ENCODE measurements around the gene ZNF296.
"Not testable (repeated sequence)": the region's sequence is repeated elsewhere in the genome, so short reads cannot be mapped to it uniquely, and the experiment has no call there.

Gene ZNF296

GRCh38 chr19:45076029-45076850, at the start of gene ZNF296:
ZNF296 (minus strand) TSS chr19:45076478; CDS start chr19:45076373, 105 bp downstream.
- peak within 1 kb of the TSS; percentile 72 for H3K4me3 ChIP-seq (ENCODE audit: low read length)
- H3K9ac ChIP-seq (ENCODE audit: low read length) = no peak within 1 kb of the TSS
- H3K27ac ChIP-seq (ENCODE audit: low read depth, low read length) = no peak within 1 kb of the TSS
- H3K36me3 ChIP-seq (ENCODE audit: control insufficient read depth, insufficient read depth, low read length) = peaks cover 4% of the 10 kb centered on the region
- no peaks in the 10 kb centered on the region for H3K27me3 ChIP-seq (ENCODE audit: control insufficient read depth, insufficient read depth, low read length)
- peaks cover 11% of the 10 kb centered on the region for H3K4me1 ChIP-seq (ENCODE audit: control insufficient read depth, insufficient read depth, low read length)

GRCh38 chr19:45125360-45125759, 49.1 kb upstream of the ZNF296 start:
- H3K4me3 ChIP-seq (ENCODE audit: low read length) = no peak overlapping the region
- H3K36me3 ChIP-seq (ENCODE audit: control insufficient read depth, insufficient read depth, low read length) = peaks cover 3% of the 10 kb centered on the region
- H3K4me1 ChIP-seq (ENCODE audit: control insufficient read depth, insufficient read depth, low read length) = no peaks in the 10 kb centered on the region
- no peaks in the 10 kb centered on the region for H3K27me3 ChIP-seq (ENCODE audit: control insufficient read depth, insufficient read depth, low read length)
- H3K27ac ChIP-seq (ENCODE audit: low read depth, low read length) = no peak overlapping the region
- no peak overlapping the region for H3K9ac ChIP-seq (ENCODE audit: low read length)

GRCh38 chr19:45124021-45124420, 47.7 kb upstream of the ZNF296 start:
- H3K36me3 ChIP-seq (ENCODE audit: control insufficient read depth, insufficient read depth, low read length) = peaks cover 3% of the 10 kb centered on the region
- no peak overlapping the region for H3K27ac ChIP-seq (ENCODE audit: low read depth, low read length)
- no peaks in the 10 kb centered on the region for H3K27me3 ChIP-seq (ENCODE audit: control insufficient read depth, insufficient read depth, low read length)
- H3K4me1 ChIP-seq (ENCODE audit: control insufficient read depth, insufficient read depth, low read length) = no peaks in the 10 kb centered on the region
- H3K4me3 ChIP-seq (ENCODE audit: low read length) = no peak overlapping the region
- no peak overlapping the region for H3K9ac ChIP-seq (ENCODE audit: low read length)

GRCh38 chr19:45123440-45123850, 47.2 kb upstream of the ZNF296 start:
- no peak overlapping the region for H3K27ac ChIP-seq (ENCODE audit: low read depth, low read length)
- H3K27me3 ChIP-seq (ENCODE audit: control insufficient read depth, insufficient read depth, low read length) = no peaks in the 10 kb centered on the region
- H3K4me3 ChIP-seq (ENCODE audit: low read length) = no peak overlapping the region
- no peaks in the 10 kb centered on the region for H3K4me1 ChIP-seq (ENCODE audit: control insufficient read depth, insufficient read depth, low read length)
- H3K36me3 ChIP-seq (ENCODE audit: control insufficient read depth, insufficient read depth, low read length) = no peaks in the 10 kb centered on the region
- H3K9ac ChIP-seq (ENCODE audit: low read length) = no peak overlapping the region

- no peaks in the 10 kb centered on the region for H3K4me1 ChIP-seq (ENCODE audit: control insufficient read depth, insufficient read depth, low read length)
- H3K27ac ChIP-seq (ENCODE audit: low read depth, low read length) = no peak overlapping the region
Measured at GRCh38 chr19:45122832-45123231, 46.6 kb upstream of the ZNF296 start.

GRCh38 chr19:45121827-45122345, 45.6 kb upstream of the ZNF296 start:
- peaks cover 3% of the 10 kb centered on the region for H3K4me1 ChIP-seq (ENCODE audit: control insufficient read depth, insufficient read depth, low read length)

More at GRCh38 chr19:45122832-45123231, 46.6 kb upstream of the ZNF296 start:
- no peak overlapping the region for H3K4me3 ChIP-seq (ENCODE audit: low read length)
- H3K36me3 ChIP-seq (ENCODE audit: control insufficient read depth, insufficient read depth, low read length) = no peaks in the 10 kb centered on the region
- H3K27me3 ChIP-seq (ENCODE audit: control insufficient read depth, insufficient read depth, low read length) = no peaks in the 10 kb centered on the region
- H3K9ac ChIP-seq (ENCODE audit: low read length) = no peak overlapping the region

GRCh38 chr19:45119582-45119981, 43.3 kb upstream of the ZNF296 start:
- H3K36me3 ChIP-seq (ENCODE audit: control insufficient read depth, insufficient read depth, low read length) = no peaks in the 10 kb centered on the region
- peaks cover 3% of the 10 kb centered on the region for H3K4me1 ChIP-seq (ENCODE audit: control insufficient read depth, insufficient read depth, low read length)
- no peak overlapping the region for H3K27ac ChIP-seq (ENCODE audit: low read depth, low read length)
- no peaks in the 10 kb centered on the region for H3K27me3 ChIP-seq (ENCODE audit: control insufficient read depth, insufficient read depth, low read length)
- no peak overlapping the region for H3K9ac ChIP-seq (ENCODE audit: low read length)
- no peak overlapping the region for H3K4me3 ChIP-seq (ENCODE audit: low read length)

More at GRCh38 chr19:45121827-45122345, 45.6 kb upstream of the ZNF296 start:
- Histone ChIP-seq H3K36me3 (ENCODE audit: control insufficient read depth, insufficient read depth, low read length) (no peaks in the 10 kb centered on the region), H3K27ac (ENCODE audit: low read depth, low read length) (no peak overlapping the region), H3K27me3 (ENCODE audit: control insufficient read depth, insufficient read depth, low read length) (no peaks in the 10 kb centered on the region), H3K9ac (ENCODE audit: low read length) (no peak overlapping the region), H3K4me3 (ENCODE audit: low read length) (no peak overlapping the region)

GRCh38 chr19:45118591-45119355, 42.5 kb upstream of the ZNF296 start:
- not testable (repeated sequence) for H3K9ac ChIP-seq (ENCODE audit: low read length); H3K4me1 ChIP-seq (ENCODE audit: control insufficient read depth, insufficient read depth, low read length)

GRCh38 chr19:45118106-45118505, 41.8 kb upstream of the ZNF296 start:
- Histone ChIP-seq H3K27ac (ENCODE audit: low read depth, low read length) (no peak overlapping the region), H3K4me1 (ENCODE audit: control insufficient read depth, insufficient read depth, low read length) (peaks cover 3% of the 10 kb centered on the region), H3K9ac (ENCODE audit: low read length) (no peak overlapping the region), H3K4me3 (ENCODE audit: low read length) (no peak overlapping the region), H3K27me3 (ENCODE audit: control insufficient read depth, insufficient read depth, low read length) (no peaks in the 10 kb centered on the region), H3K36me3 (ENCODE audit: control insufficient read depth, insufficient read depth, low read length) (no peaks in the 10 kb centered on the region)

More at GRCh38 chr19:45118591-45119355, 42.5 kb upstream of the ZNF296 start:
- not testable (repeated sequence) for H3K27me3 ChIP-seq (ENCODE audit: control insufficient read depth, insufficient read depth, low read length); H3K4me3 ChIP-seq (ENCODE audit: low read length); H3K36me3 ChIP-seq (ENCODE audit: control insufficient read depth, insufficient read depth, low read length); H3K27ac ChIP-seq (ENCODE audit: low read depth, low read length)

GRCh38 chr19:45117671-45118070, 41.4 kb upstream of the ZNF296 start:
- Histone ChIP-seq H3K36me3 (ENCODE audit: control insufficient read depth, insufficient read depth, low read length) (no peaks in the 10 kb centered on the region), H3K4me3 (ENCODE audit: low read length) (no peak overlapping the region), H3K4me1 (ENCODE audit: control insufficient read depth, insufficient read depth, low read length) (peaks cover 3% of the 10 kb centered on the region), H3K9ac (ENCODE audit: low read length) (no peak overlapping the region), H3K27me3 (ENCODE audit: control insufficient read depth, insufficient read depth, low read length) (no peaks in the 10 kb centered on the region), H3K27ac (ENCODE audit: low read depth, low read length) (no peak overlapping the region)

GRCh38 chr19:45117167-45117594, 40.9 kb upstream of the ZNF296 start:
- Histone ChIP-seq H3K4me1 (ENCODE audit: control insufficient read depth, insufficient read depth, low read length) (peaks cover 3% of the 10 kb centered on the region), H3K4me3 (ENCODE audit: low read length) (no peak overlapping the region), H3K27ac (ENCODE audit: low read depth, low read length) (no peak overlapping the region), H3K9ac (ENCODE audit: low read length) (no peak overlapping the region), H3K36me3 (ENCODE audit: control insufficient read depth, insufficient read depth, low read length) (no peaks in the 10 kb centered on the region), H3K27me3 (ENCODE audit: control insufficient read depth, insufficient read depth, low read length) (no peaks in the 10 kb centered on the region)

- H3K27me3 ChIP-seq (ENCODE audit: control insufficient read depth, insufficient read depth, low read length) = no peaks in the 10 kb centered on the region
- H3K9ac ChIP-seq (ENCODE audit: low read length) = no peak overlapping the region
- H3K27ac ChIP-seq (ENCODE audit: low read depth, low read length) = no peak overlapping the region
- no peaks in the 10 kb centered on the region for H3K36me3 ChIP-seq (ENCODE audit: control insufficient read depth, insufficient read depth, low read length)
- H3K4me1 ChIP-seq (ENCODE audit: control insufficient read depth, insufficient read depth, low read length) = peaks cover 3% of the 10 kb centered on the region
- no peak overlapping the region for H3K4me3 ChIP-seq (ENCODE audit: low read length)
Measured at GRCh38 chr19:45115809-45116615, 39.7 kb upstream of the ZNF296 start.

Data from rectal smooth muscle tissue (tissue), 1 donor.